Suppressor macrophage (primary cell): ENCODE measurements around the gene MPRIP.
"Not testable (repeated sequence)": the region's sequence is repeated elsewhere in the genome, so short reads cannot be mapped to it uniquely, and the experiment has no call there.

ENCODE experiments used
- DNase-seq, 4 experiments: peaks; one replicate each; pipeline ENCODE4 v3.0.0-alpha.2; 2020 to 2022

The MPRIP gene

DNA sequence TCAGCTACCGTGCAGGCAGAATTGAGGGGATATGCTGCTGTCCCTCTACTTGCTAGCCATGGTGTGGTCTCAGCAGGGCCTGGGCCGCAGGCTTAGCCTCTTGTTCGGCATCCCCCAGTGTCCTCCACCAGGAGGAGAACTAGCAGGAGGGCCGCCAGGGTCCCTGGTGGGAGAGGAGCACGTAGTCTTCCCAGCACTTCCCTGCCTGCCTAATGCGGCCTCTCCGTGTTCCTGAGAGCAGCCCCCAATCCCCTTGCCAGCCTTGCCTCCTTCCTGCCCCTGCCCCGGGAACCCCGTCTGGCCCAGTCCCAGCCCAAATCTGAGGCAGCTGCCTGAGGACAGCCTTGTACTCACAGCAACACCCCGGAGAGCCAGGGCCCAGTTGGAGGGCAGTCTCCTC, 125.7 kb downstream of the MPRIP start:
- DNase-seq = no peak

DNA sequence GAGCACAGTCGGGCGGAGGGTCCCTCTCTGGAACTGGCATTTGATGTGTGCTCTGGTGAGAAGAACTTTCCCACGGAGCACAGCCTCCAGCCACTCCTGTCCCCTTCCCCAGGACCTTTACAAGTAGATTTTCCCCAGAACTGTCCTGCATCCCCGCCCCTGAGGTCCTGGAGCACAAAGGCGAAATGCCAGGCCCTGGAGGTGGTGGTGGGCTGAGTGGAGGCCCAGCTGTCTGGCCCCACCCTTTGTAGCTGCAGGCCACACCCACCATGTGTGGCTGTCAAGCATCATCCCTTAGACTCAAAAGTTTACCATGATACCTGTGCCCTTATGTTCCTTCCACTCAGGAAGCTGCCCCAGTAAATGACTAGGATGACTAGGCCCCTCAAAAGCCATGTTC, 126.1 kb downstream of the MPRIP start:
- no peak for DNase-seq

DNA sequence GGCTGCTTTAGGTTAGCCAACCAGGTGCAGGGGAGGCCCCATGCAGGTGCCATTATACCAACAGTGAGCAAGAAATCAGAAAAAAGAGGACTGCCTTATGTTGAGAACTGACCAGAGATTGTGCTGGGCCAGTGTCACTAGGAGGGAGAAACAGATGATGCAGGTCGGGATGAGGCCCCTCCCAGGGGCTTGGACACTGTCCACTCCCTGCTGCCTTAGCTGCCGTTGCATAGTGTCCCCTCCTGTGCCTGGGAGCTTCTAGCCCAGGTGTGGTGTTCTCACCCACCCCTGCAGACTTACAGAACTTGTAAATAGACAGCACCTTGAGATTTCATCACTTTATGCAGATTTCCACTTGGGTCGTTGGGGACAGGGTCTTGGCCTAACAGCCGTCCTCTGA, 127.1 kb downstream of the MPRIP start:
- DNase-seq = no peak

DNA sequence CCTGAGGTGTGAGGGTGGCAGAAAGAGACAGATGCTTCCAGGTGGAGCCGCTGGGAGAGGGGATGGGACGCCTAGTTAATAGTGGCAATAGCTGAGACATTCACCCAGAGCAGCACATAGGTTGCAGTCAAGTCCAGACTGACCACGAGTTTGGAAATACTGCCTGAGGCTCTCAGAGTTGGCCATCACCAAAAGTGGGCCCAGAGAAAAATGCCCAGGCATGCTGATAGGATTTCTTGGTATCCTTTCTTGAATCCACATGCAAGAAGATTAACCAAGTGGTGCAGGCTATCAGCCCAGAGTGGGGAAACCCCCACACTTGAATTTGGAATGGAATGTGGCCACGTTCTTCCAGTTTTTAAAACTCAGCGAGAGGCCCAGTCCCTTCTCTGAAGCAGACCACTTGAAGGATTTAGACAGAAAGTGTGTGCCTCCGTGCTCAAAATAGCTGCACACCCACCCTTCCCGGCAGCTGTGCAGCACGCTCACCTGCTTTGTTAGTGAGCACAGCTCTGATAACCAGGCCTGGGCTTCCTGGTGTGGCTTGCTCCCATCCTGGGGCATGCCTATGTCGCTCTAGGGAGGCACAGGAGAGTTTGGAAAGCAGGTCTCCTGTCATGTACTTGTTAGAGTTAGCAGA, 128.2 kb downstream of the MPRIP start:
- no peak for DNase-seq

DNA sequence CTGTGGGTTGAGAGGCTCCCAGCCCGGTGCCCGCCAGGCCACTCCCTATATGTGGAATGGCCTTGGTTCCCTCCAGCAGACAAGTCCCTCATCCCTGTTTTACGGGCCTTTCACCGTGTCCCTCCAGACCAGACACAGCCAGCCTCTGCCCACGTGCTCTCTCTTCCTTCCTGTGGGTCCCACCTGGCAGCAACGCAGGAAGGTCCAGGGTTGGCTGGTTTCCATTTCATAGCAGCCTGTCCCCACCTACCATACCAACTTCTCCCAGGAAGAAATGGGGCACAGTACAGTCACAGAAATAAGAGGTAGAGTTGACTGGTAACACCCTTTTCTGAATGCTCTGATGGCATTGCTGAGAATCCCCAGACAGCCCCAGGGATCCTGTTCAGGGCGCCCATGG, 128.9 kb downstream of the MPRIP start:
- no peak for DNase-seq

DNA sequence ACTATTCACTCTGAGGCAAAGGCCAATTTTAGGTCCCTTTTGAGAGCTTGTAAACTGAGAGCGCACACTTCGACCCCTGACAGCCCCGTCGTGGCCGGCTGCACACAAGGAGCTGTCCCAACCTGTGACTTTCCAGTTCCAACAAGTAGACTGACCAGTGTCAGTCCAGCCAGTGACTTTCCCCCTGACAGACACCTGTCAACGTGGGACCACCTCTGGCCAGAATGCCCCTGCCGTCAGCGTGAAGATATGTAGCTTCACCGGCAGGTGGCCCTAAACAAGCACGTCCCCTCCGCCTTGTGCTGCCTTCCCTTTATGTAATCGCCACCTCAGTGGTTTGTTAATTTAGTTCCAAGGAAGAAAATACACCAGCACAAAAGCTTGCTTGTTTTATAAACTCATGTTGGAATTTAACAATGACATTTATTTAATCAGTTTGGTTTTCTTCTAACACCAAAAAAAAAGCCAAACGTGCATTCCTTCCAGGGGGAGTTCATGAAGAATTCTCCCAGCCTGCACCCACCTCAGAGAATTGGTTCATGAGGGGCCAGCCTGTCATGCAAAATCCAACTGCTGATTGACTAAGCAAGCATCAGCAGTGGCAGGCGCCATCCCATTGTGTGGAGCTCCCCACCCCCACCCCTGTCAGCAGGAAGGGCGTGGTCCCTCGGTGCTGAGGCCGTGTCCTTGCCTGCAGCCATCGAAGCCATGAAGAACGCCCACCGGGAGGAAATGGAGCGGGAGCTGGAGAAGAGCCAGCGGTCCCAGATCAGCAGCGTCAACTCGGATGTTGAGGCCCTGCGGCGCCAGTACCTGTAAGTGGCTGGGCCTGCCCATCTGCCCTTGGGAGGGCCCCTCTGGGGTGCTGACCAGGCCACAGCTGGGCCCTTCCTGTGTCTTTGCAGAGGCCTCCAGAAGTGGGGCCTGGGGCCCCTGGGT, 130.0 kb downstream of the MPRIP start:
- no peak for DNase-seq

DNA sequence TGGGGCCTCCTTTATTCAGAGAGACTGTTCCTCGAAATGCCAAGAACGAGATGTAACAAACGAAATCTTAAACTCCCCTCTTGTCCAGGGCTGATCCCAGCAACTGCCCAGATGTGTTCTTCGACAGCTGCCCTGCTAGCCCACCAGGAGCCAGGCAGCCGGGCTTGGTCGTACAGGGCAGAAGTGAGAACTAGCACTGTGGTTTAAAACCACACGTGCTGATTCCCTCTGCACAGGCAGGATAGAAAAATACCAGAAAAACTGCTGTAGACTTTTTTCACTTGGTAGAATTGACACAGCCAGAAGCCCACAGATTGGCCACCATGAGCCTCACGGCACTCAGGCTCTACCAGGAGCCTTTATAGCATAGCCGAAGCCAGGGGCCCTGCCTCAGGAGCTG, 130.7 kb downstream of the MPRIP start:
- no peak for DNase-seq

DNA sequence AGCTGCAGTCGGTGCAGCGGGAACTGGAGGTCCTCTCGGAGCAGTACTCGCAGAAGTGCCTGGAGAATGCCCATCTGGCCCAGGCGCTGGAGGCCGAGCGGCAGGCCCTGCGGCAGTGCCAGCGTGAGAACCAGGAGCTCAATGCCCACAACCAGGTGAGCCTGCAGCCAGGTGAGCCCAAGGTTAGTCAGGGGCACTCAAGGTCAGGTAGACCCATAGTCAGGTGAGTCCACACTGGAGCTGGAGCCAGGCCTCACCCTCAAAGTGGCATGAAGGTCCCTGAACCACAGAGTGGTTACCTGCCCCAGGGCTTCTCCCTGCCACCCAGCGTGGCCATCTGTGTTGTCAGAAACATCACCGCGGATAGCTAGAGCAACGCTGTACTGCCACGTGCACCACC, 131.7 kb downstream of the MPRIP start:
- no peak for DNase-seq

DNA sequence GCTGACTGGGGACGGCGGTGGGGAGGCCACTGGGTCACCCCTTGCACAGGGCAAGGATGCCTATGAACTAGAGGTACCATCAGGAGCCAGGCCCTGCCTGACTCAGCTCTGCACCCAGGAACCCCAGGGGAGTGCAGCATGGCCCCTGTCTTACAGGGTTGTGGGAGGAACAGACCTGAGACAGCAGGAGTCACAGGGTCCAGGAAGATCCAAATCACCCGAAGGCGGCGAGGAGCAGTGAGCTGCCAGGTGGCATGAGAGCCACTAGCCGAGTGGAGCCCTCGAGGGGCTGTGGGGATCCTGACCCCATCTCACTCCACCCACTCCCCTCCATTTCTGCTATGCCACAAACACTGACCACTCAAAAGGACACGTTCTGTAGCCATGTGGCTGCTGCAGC, 133.1 kb downstream of the MPRIP start:
- DNase-seq = no peak

DNA sequence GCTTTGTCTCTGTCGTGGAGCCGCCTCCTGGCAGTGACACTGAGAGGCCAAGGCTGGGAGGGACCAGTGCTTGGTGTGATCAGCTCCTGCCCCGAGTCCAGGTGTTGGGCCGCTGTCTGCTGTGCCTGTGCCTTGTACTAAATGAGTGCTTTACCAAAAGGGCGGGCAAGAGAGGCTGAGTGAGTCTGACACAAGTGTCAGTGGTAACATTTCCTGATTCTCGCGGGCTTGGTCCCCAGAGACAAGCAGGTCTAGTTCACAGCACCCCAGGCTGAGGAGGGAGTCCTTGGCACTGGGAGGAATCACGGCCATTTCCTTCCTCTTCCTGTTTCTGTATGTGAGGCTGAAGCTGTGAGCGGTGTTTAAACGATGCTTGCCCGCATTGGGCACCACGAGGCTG, 133.7 kb downstream of the MPRIP start:
- DNase-seq = peak in 2 of 4 experiments; percentile 11 to 21

DNA sequence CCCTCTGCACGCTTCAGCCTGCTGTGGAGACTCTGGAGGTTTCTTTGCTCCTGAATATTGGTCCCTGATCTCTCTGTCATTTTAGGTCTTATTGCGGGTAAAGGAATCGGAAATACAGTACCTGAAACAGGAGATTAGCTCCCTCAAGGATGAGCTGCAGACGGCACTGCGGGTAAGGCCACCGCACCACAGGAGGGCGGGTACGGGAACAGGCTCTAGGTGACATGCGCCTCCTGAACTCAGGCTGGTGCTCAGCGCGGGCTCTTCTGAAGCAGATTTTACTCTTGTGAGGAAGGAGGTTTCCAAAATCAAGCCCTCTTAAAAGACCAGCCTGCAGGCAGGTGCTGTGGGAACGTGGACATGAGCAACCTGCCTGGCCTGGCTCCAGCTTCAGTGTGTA, 134.1 kb downstream of the MPRIP start:
- DNase-seq = no peak

DNA sequence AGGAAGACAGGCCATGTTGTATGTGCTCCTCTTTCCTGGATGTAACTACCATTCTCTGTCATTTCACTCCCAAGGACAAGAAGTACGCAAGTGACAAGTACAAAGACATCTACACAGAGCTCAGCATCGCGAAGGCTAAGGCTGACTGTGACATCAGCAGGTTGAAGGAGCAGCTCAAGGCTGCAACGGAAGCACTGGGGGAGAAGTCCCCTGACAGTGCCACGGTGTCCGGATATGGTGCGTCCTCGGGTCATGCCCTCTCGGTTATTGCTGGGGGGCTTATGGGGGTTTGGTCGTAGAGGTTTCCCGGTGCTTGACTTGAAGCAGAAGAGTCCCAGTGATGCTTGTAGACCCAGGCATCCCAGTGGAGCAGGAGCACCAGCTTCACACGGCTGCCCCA, 134.9 kb downstream of the MPRIP start:
- DNase-seq = no peak

DNA sequence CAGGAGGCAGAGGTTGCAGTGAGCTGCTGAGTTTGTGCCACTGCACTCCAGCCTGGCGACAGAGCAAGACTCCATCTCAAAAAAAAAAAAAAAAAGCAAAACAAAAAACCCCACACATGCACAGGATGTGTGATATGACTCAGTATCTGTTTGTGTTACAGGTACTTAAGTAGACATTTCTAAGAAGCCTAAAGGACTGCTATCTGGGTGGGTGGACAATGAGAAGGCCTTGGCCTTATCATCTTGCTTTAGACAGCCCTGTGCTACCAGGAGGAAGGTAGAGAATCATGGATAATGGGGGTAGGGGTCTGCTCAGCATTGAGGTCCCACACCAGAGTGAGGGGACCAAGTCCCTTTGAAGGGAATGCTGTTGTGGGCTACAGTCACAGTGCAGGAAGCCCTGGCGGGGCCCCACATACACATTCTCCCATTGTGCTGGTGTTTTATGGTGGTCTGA, 137.1 kb downstream of the MPRIP start:
- no peak for DNase-seq

DNA sequence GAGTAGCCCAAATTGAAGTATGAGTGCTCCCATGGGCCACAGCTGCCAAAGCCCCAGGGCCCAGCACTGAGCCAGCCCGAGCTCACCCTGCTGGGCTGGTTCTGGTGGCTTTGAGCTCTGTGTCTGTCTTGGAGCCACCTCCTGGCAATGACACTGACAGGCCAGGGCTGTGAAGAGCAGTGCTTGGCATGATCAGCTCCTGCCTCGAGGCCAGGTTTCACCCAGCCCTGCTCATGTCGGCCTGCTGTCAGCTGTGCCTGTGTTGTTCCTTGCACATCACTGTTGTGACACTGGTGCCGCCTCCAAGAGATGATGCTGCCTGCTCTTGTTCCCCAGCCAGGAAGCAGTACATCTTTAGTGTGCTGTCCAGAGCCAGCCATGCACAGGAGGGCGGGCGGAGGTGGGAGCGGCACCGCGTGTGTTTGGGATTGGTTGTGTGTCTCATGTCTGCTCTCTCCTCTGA, 137.9 kb downstream of the MPRIP start:
- DNase-seq = no peak

DNA sequence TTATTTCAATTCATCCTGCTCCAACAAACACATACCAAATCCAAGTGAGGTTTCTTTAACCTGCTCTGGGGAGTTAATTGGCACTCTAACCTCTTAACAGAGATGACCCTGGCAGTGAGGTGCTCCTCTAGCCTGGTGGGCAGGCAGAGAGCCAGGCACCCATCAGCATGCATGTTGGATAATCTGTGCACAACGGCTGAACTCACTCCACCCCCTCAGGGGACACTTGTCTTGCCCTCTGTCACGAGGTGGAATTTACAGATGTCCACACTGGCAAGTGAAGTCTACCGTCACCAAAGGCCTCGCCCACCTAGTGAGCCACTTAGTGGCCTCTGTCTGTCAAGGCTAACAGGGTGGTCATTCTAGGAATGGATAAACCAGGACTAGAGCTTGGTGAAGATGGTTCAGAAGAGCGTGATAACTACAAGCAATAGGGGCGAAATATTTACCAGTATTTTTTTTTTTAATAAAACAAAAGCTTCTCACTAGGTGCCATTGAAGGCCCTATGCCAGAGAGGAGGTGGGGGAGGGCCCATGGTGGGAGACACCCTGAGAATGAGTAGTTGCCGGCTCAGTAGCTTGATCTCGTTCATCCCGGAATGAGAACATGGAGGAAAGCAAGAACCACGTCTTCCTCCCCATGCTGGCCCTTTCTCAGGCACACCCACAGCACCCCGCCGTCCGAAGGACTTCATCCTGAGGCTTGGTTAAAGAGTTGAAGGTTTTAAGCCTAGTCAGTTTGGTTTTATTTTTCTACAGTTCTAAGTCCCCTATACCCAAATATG, 138.7 kb downstream of the MPRIP start:
- DNase-seq = no peak

DNA sequence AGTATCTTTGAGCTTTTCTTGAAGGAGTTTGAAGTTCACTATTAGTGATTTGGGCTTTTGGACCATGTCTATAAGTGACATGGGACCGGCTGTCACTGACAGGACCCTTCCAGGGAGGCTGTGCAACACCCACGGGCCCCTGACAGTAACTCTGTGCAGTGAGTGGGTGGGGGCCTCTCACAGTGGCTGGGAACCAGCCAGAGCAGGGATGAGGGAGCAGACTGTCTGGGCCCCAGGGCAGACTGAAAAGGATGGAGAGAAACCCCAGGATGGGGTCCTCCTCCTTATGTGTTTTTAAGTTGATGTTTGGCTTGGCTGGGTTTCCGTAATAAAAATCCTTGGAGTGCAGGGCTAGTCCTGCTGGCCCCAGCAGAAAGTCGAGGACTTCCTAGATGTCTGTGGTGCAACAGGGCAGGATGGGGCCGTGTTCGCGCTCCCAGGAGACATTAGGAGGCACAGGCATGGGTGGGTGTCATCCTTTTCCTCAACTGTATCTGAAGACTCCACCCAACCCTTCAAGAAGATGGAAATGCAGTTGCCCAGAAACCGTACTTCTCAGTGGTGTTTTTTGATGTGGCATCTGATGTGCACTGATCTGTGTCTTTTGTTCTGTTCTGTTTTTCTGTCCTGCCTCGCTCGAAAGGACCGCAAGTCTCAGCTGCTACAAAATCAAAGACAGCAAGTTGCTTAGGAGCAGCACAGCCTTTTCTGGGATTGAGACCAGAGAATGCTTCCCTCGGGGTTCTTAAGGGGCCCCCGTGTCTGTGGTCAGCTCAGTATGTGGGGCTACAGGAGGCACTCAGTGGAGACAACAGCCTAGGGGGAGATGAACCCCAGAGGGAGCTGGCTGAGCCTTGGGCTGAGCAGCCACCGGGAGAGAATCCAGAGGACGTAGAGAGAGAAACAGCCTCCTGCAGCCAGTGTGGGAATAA, 139.7 kb downstream of the MPRIP start:
- no peak for DNase-seq

DNA sequence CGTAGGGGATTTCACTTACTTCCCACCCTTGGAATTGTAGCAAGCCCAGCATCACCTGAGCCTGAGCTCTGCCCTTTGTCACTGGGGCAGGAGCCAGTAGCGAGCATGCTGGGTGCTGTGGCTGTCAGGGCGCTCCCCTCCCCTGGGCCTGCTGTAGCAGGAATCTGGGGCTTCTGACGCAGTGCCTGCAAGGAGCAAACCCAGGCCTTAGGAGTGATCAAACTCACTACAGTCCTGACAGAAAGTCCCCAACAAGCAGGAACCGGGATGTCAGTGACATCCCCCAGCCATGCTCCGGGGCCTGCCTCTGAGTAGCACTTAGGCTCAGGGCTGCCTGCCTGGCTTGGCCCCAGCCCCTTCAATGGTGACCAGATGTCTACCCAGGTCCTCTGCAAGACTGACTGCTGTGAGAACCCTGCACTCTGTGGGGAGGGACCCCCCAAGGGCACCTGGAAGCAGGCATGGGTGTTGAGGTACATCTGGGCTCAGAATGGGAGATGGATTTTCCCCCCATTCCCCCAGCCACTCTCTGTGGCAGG, 140.4 kb downstream of the MPRIP start:
- no peak for DNase-seq

DNA sequence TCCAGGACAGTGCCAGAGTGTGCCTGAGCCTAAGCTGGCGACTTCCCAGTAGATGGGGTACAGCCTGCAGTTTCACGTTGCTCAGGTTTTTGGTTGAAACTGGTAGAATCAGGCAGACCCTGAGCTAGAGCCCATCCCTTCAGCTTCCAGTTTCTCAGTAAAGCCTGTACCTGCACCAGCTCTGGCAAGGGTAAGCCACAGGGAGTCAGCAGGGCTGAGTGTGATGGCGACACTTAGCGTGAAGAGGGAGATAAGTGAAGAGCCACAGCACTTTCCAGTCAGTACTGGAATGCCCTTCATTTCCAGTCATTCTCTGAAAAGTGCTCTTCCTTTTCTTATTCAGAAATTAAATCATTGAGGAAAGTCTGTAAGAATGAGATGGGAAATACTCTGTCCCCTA, 141.5 kb downstream of the MPRIP start:
- DNase-seq = no peak

DNA sequence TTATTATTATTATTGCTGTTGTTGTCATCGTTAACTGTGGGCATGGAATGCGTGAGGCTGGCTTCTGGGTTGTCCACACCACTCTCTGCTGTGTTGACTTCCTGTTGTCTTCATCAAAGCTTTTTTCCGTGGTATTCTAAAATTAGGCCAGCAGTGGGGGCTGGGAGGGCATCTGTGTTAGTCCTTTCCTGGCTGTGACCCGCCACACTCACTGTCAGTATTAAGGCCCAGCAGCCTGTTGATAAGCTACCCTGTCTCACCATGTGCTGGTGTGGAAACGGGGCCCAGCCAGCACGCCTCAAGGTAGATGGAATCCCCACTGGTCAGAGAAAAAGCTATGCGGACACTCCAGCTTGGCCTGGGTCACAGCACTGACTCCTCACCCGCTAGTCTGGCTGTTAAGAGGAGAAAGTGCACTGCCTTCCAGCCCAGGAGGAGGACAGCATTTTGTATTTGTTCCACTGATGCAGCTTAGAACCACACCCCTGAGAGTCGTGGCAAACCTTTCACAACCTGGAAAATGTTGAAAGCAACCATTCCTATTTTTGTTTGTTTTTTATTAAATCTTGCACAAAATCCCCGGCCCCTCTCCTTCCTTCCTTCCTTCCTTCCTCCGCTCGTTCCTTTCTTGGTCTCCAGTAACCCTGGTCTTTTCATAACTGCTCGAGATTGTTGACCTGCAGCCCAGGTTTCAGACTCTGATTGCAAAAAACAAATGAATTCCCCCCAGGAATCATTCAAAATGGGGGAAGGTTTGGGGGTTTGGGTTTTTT, 142.9 kb downstream of the MPRIP start:
- DNase-seq = not testable (repeated sequence)

DNA sequence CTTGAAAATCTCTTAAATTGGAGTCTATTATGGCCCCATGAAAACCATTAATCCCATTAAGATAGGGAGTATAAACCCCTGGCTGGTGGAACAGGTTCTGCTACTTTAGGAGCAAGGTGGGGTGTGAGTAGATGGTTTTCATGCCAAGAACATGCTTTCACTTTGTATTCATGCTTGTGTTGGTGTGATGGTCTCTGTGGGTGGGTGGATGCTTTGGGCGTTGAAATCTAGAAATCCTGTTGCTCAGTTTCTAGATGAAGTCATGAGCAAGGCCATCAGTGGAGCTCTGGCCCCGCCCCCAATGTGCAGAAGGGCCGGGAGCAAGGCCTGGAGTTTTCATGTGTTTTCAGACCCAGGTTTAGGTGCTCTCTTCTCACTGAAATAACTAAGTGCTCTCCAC, 143.8 kb downstream of the MPRIP start:
- DNase-seq = no peak
